Ovary (tissue), 9 donors: ENCODE measurements around the gene UNC5A. TPM values are rescaled to one million over a fixed set of nuclear protein-coding genes. Genes with fewer than 3 reads are reported as not detected.
"Not testable (repeated sequence)": the region's sequence is repeated elsewhere in the genome, so short reads cannot be mapped to it uniquely, and the experiment has no call there.

ENCODE experiments used
- DNase-seq, 5 donors: peaks; one replicate each; pipeline ENCODE4 v3.0.0-alpha.2; 2019 to 2020
- H3K27ac ChIP-seq, 2 donors: fragments of 200-600 bp; one replicate each; pipeline versions ENCODE4 v1.5.1 to v1.8.0; 2019 to 2022
- H3K27me3 ChIP-seq: fragments of 200-600 bp; one replicate; pipeline ENCODE4 v1.8.0; 2022
- H3K36me3 ChIP-seq: fragments of 200-600 bp; sonication (generic); one replicate; pipeline ENCODE4 v1.5.1; 2019
- H3K4me1 ChIP-seq: one replicate; pipeline ENCODE4 v1.8.1; 2013; ENCODE audit warnings: mild to moderate bottlenecking, moderate library complexity; ENCODE audit not compliant: insufficient read depth
- H3K4me3 ChIP-seq: fragments of 200-600 bp; sonication (generic); one replicate; pipeline ENCODE4 v1.5.1; 2017
- H3K9me3 ChIP-seq, 2 donors: fragments of 200-600 bp in 1 of 2; sonication (generic) in 1 of 2; one replicate each; pipeline versions ENCODE4 v1.5.1 to v1.8.1; 2013 to 2019; ENCODE audit warnings: mild to moderate bottlenecking in 1 of 2, moderate library complexity in 1 of 2
- EP300 ChIP-seq: sonication (generic); formaldehyde crosslinking; IDR thresholded peaks from one replicate; pipeline ENCODE4 v1.6.1; 2017; ENCODE audit warnings: antibody characterized with exemption
- POLR2A ChIP-seq: fragments of 450-650 bp; IDR thresholded peaks from one replicate; pipeline ENCODE4 v1.6.1; 2017; ENCODE audit warnings: antibody characterized with exemption, mild to moderate bottlenecking, moderate library complexity
- WGBS, 3 donors: extraction: QIAGEN DNeasy Blood & Tissue Kit in 1 of 3; methylation state at CpG; one replicate each; pipeline versions ENCODE4 v1.1.5 to v1.1.7; 2013 to 2017; 5-methylcytosine and 5-hydroxymethylcytosine counted together
- intact Hi-C, 4 donors: fragments of 100-400 bp; cut with DNase I; formaldehyde crosslinking; loops; one replicate each; pipeline versions ENCODE4 v1.11.0 to v1.15.1; 2022 to 2023
- polyA plus RNA-seq, 2 donors: library from polyadenylated mRNA; stranded (reverse); fragments of 200-250 nt in 1 of 2; fragments of 350-450 nt in 1 of 2; fragmentation: Illumina TruSeq in 1 of 2; extraction: RNeasy Lipid Tissue Mini Kit (QIAGEN cat#74804) in 1 of 2; gene quantifications; one replicate each; pipeline ENCODE4 v1.2.3, GENCODE V29; 2013 to 2014
- total RNA-seq, 7 donors: library from RNA; depleted of rRNA in 2 of 7; stranded (reverse); fragments of >200 nt in 2 of 7; fragmentation: NEBNext Ultra II Directional in 3 of 7; extraction: Animal tissue kit (Norgen Biotek cat#: 25700) in 3 of 7; gene quantifications; one replicate each; pipeline versions ENCODE4 v1.1.0 to v1.2.4, GENCODE V29; 2016 to 2023
- TF ChIP-seq, protein P1 (sequence below), 3 donors: fragments of 450-650 bp in 2 of 3; fragments of 200-600 bp in 1 of 3; IDR thresholded peaks; one replicate each; pipeline versions ENCODE4 v1.5.1 to v1.8.0; 2016 to 2022; ENCODE audit warnings: antibody characterized with exemption in 3 of 3, mild to moderate bottlenecking in 1 of 3
- donor health status: DM: no; HTN: no; CAD: no; lungs with moderate emphysema.
- donor health status: DM: no; HTN: no; CAD: no.
- donor health status: Bipolar disorder and iron deficiency.
- donor health status: DM: yes; HTN: yes; CAD: no.
- donor health status: DM: no; HTN: no; CAD: no.
- donor health status: DM: yes; HTN: yes; CAD: no.

Gene UNC5A
- total and polyA plus RNA-seq, 9 donors = 0.08 to 0.82 (median 0.26) TPM; not detected in 1

DNA sequence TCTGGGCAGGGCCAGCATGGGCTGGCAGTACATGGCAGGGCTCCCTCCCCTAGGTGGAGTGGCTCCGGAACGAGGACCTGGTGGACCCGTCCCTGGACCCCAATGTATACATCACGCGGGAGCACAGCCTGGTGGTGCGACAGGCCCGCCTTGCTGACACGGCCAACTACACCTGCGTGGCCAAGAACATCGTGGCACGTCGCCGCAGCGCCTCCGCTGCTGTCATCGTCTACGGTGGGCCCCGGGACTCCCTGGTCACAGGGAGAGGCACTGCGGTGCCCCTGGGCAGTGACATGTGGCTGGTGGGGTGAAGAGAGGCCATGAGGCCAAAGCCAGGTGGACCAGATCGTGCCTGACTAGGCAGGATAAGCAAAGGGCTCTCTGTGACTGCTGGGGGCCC is 58.4 kb downstream of the UNC5A start:
- Histone ChIP-seq H3K27ac (no peak overlapping the region), H3K9me3 (no peaks in the 10 kb centered on the region), H3K4me1 (no peaks in the 10 kb centered on the region), H3K36me3 (no peaks in the 10 kb centered on the region), H3K4me3 (no peak overlapping the region), H3K27me3 (no peaks in the 10 kb centered on the region)
- WGBS, 3 donors = 90 to 92% (median 90%) methylated on average over 20 of the region's 20 CpGs
- no peak for DNase-seq
- TF ChIP-seq POLR2A = no peak
- TF ChIP-seq, protein P1, sequence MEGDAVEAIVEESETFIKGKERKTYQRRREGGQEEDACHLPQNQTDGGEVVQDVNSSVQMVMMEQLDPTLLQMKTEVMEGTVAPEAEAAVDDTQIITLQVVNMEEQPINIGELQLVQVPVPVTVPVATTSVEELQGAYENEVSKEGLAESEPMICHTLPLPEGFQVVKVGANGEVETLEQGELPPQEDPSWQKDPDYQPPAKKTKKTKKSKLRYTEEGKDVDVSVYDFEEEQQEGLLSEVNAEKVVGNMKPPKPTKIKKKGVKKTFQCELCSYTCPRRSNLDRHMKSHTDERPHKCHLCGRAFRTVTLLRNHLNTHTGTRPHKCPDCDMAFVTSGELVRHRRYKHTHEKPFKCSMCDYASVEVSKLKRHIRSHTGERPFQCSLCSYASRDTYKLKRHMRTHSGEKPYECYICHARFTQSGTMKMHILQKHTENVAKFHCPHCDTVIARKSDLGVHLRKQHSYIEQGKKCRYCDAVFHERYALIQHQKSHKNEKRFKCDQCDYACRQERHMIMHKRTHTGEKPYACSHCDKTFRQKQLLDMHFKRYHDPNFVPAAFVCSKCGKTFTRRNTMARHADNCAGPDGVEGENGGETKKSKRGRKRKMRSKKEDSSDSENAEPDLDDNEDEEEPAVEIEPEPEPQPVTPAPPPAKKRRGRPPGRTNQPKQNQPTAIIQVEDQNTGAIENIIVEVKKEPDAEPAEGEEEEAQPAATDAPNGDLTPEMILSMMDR (IDR thresholded peaks at IDR 0.05) = no peak
- no peak for TF ChIP-seq EP300
- intact Hi-C loops = no loop called here

DNA sequence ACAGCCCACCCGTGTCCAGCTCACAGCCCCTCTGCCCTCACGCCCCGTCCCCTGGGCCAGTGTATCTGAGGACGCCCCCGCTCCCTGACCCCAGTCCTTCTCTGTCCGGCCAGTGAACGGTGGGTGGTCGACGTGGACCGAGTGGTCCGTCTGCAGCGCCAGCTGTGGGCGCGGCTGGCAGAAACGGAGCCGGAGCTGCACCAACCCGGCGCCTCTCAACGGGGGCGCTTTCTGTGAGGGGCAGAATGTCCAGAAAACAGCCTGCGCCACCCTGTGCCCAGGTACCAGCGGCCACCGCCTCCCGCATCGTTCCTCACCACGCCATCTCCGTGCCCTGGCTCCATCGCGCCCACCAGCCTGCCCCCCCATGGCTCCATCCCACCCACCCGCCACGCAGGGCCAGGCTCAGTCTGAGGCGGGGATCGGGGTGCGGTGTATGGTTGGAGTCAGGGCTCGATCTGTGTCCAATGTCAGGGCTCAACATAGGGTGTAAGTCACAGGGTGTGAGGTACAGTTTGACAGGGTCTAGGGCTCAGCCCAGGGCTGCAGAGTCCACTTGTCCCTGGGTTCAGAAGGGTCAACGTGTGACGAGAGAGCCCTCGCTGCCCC is 59.2 kb downstream of the UNC5A start:
- Histone ChIP-seq H3K9me3 (no peaks in the 10 kb centered on the region), H3K36me3 (no peaks in the 10 kb centered on the region), H3K27me3 (no peaks in the 10 kb centered on the region), H3K4me1 (no peaks in the 10 kb centered on the region), H3K27ac (no peak overlapping the region), H3K4me3 (no peak overlapping the region)
- WGBS, 3 donors = 75 to 83% (median 78%) methylated on average over 38 of the region's 38 CpGs
- DNase-seq = no peak
- intact Hi-C loops = no loop called here
- TF ChIP-seq POLR2A (no peak), EP300 (no peak)
- TF ChIP-seq, protein P1 (IDR thresholded peaks at IDR 0.05) = no peak

DNA sequence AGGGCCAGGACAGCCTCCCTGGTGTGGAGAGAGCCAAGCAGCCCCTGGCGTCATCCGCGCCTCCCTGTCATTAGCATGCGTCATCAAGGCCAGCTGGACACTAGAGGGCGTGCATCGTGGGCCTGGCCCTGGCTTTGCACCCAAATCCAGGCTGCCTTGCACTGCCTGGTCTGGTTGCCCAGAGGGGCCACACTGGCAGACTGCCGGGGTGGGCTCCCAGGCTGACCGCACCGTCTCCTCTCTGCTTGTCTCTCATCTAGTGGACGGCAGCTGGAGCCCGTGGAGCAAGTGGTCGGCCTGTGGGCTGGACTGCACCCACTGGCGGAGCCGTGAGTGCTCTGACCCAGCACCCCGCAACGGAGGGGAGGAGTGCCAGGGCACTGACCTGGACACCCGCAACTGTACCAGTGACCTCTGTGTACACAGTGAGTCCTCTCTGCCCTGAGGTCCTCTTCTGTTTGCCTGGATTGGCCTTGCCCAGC is 59.8 kb downstream of the UNC5A start:
- Histone ChIP-seq H3K27me3 (no peaks in the 10 kb centered on the region), H3K27ac (no peak overlapping the region), H3K4me1 (no peaks in the 10 kb centered on the region), H3K4me3 (no peak overlapping the region), H3K36me3 (no peaks in the 10 kb centered on the region), H3K9me3 (no peaks in the 10 kb centered on the region)
- TF ChIP-seq, protein P1 (IDR thresholded peaks at IDR 0.05) = no peak
- TF ChIP-seq EP300 = no peak
- TF ChIP-seq POLR2A = no peak
- DNase-seq = no peak
- whole genome bisulfite sequencing, 3 donors = 58 to 59% (median 58%) methylated on average over 15 to 17 of the region's 17 CpGs
- intact Hi-C loops = no loop called here

DNA sequence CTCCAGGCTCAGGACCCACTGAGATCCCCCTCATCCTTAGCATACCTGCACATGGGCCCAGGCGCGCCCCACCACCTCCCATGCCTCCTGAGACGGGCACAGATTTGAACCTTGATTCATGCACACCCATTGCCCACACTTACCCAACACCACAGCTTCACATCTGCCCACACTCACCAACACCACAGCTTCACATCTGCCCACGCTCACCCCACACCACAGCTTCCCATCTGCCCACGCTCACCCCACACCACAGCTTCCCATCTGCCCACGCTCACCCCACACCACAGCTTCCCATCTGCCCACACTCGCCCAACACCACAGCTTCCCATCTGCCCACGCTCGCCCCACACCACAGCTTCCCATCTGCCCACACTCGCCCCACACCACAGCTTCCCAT is 60.3 kb downstream of the UNC5A start:
- H3K36me3 ChIP-seq, DNase-seq, H3K4me3 ChIP-seq, H3K27me3 ChIP-seq, H3K27ac ChIP-seq, H3K4me1 ChIP-seq, intact Hi-C loops, H3K9me3 ChIP-seq: not testable (repeated sequence)
- WGBS, 3 donors = 84 to 89% (median 86%) methylated on average over 9 to 10 of the region's 10 CpGs

DNA sequence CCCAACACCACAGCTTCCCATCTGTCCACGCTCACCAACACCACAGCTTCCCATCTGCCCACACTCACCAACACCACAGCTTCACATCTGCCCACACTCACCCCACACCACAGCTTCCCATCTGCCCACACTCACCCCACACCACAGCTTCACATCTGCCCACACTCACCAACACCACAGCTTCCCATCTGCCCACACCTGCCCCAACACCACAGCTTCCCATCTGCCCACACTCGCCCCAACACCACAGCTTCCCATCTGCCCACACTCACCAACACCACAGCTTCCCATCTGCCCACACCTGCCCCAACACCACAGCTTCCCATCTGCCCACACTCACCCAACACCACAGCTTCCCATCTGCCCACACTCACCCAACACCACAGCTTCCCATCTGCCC is 62.2 kb downstream of the UNC5A start:
- H3K27ac ChIP-seq, H3K4me3 ChIP-seq, H3K36me3 ChIP-seq, H3K9me3 ChIP-seq, DNase-seq, H3K4me1 ChIP-seq, intact Hi-C loops, H3K27me3 ChIP-seq: not testable (repeated sequence)
- 79 to 100% (median 83%) methylated on average over 1 to 2 of the region's 2 CpGs for WGBS, 3 donors

DNA sequence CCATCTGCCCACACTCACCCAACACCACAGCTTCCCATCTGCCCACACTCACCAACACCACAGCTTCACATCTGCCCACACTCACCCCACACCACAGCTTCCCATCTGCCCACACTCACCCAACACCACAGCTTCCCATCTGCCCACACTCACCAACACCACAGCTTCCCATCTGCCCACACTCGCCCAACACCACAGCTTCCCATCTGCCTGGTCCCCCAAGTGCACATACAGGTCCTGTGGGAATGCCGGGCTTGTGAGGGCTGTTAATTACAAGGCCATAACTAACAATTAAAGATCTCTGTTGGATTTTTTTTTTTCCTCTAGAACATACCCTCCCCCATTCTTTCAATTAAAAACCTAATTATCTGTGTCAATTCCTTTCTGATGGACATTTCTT is 62.7 kb downstream of the UNC5A start:
- H3K4me3 ChIP-seq, intact Hi-C loops, H3K27ac ChIP-seq, H3K9me3 ChIP-seq, H3K27me3 ChIP-seq, DNase-seq, H3K36me3 ChIP-seq, H3K4me1 ChIP-seq: not testable (repeated sequence)
- WGBS, 3 donors = 60 to 65% (median 64%) methylated on average over 2 of the region's 2 CpGs
